Adipocyte (in vitro differentiated cells): ENCODE measurements around the gene PTN.
"Not testable (repeated sequence)": the region's sequence is repeated elsewhere in the genome, so short reads cannot be mapped to it uniquely, and the experiment has no call there.

Experiments
- DNase-seq: peaks from one replicate; pipeline ENCODE4 v3.0.0-alpha.2; 2015; ENCODE audit warnings: low read depth
- H3K27me3 ChIP-seq: replicated peaks from 2 replicates; pipeline ENCODE4 v1.7.0; 2013; ENCODE audit warnings: mild to moderate bottlenecking, low read length, moderate library complexity; ENCODE audit not compliant: control insufficient read depth, insufficient read depth
- H3K36me3 ChIP-seq: 2 replicates; pipeline ENCODE4 v1.7.0; 2013; ENCODE audit warnings: low read length, mild to moderate bottlenecking, moderate library complexity; ENCODE audit not compliant: control insufficient read depth, insufficient read depth, severe bottlenecking
- H3K4me1 ChIP-seq: 2 replicates; pipeline ENCODE4 v1.7.0; 2013; ENCODE audit warnings: mild to moderate bottlenecking, low read length, moderate library complexity; ENCODE audit not compliant: control insufficient read depth, insufficient read depth
- H3K4me3 ChIP-seq: 2 replicates; pipeline ENCODE4 v1.7.0; 2013; ENCODE audit warnings: mild to moderate bottlenecking, low read length, moderate library complexity
- H3K9ac ChIP-seq: 2 replicates; pipeline ENCODE4 v1.7.0; 2013; ENCODE audit warnings: mild to moderate bottlenecking, low read length, moderate library complexity
- H3K9me3 ChIP-seq: 2 replicates; pipeline ENCODE4 v1.7.0; 2013; ENCODE audit warnings: mild to moderate bottlenecking, low read length, moderate library complexity; ENCODE audit not compliant: control insufficient read depth

PTN gene

DNA sequence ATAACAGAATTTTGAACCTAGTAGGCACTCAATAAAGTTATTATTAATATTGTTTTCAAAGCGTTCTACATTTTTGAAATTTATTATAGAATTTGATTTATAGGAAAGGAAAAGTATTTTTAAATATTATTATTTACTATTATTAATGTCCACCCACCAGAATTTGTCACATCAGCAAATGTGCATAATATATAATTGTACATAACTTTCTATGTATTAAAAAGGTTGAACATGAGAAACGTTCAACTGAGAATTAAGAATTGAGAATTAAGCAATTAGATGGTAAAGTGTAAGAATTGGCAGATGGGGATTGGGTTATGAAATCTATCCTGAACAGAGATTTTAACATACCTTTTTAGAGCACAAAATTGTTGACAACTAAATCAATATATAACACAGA, 129.8 kb downstream of the PTN start:
- Histone ChIP-seq H3K36me3 (no peaks in the 10 kb centered on the region), H3K4me1 (peaks cover 3% of the 10 kb centered on the region), H3K9me3 (peaks cover 4% of the 10 kb centered on the region), H3K9ac (no peak overlapping the region), H3K27me3 (no peaks in the 10 kb centered on the region), H3K4me3 (no peak overlapping the region)
- DNase-seq = no peak

DNA sequence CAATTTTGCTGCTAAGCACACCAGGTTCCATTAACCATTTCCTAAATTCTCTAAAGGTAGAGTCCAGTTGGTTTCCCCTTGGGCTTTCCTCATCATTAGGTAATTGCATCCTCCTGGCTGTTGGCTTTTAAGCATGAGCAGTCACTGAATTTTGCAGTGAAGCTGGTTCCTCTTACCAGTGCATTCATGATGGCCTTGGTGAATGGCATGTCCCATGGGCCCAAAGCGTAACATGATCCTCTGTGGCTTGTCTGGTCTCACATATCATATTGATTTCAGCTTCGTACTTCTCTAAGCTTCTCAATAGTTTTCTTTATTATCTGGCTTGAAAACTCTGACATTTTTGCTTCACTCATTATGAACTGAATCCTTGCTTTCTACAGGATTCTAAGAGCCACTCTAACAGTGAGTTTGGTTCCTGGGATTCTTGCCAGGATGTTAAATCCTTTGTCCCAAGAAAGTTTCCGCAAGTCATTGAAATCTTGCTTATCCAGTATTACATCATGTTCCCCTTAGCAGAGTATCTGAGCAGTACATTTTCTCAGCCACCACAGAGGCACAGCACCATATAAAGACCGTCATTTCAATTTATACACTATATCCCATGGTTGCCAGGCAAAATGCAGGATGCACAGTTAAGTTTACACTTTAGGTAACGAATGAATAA, 134.2 kb downstream of the PTN start:
- peak; percentile 64 for DNase-seq
- Histone ChIP-seq H3K36me3 (no peaks in the 10 kb centered on the region), H3K27me3 (no peaks in the 10 kb centered on the region), H3K4me3 (no peak overlapping the region), H3K4me1 (peaks cover 3% of the 10 kb centered on the region), H3K9me3 (peaks cover 14% of the 10 kb centered on the region), H3K9ac (no peak overlapping the region)

DNA sequence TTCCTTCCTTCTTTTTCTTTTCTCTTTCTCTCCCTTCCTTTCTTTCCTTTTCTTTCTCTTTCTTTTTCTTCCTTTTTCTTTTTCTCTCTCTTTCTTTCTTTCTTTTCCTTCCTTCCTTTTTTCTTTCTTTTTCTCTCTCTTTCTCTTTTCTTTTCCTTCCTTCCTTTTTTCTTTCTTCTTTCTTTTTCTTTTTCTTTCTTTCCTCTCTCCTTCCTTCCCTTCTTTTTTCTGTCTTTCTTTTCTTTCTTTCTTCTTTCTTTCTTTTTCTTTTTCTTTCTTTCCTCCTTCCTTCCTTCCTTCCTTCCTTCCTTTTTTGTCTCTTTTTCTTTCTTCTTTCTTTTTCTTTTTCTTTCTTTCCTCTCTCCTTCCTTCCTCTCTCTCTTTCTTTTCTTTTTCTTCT, 136.8 kb downstream of the PTN start:
- no peaks in the 10 kb centered on the region for H3K27me3 ChIP-seq
- no peak overlapping the region for H3K9ac ChIP-seq
- DNase-seq = no peak
- H3K9me3 ChIP-seq = peaks cover 10% of the 10 kb centered on the region
- no peak overlapping the region for H3K4me3 ChIP-seq
- H3K4me1 ChIP-seq = peaks cover 3% of the 10 kb centered on the region
- no peaks in the 10 kb centered on the region for H3K36me3 ChIP-seq

DNA sequence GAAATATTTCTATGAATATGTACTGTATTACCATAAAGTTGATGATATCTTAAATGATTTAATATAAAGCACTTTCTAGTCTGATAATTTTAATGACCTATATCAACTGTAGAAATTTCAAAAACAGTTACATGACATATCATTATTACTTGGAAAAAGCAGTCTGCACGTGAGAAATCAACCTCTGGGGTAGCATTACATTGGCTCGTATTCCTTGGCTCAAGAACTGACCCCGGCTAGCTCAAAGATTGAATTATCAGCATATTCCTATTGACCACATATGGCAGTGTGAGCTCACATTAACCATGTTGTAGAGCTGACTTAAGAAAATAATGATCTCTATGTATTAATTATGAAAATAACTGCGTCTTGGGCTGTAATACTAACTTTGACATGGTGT, 139.3 kb downstream of the PTN start:
- DNase-seq = no peak
- peaks cover 3% of the 10 kb centered on the region for H3K4me1 ChIP-seq

DNA sequence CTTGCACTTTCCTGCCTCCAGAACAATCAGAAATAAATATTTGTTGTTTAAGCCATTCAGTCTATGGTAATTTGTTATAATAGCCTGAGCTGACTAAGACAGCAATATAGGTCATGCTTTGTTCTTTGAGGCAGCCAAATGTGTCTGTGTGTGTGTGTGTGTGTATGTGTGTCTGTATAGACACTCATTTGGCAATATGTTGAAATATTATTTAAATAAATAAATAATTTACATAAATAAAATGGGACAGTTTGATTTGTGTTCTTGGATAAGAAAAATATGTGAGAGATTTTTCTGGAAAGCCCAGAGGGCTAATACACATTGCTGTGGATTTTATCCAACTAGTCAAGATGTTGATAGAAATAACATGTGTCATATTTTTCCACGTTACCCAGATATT, 140.2 kb downstream of the PTN start:
- Histone ChIP-seq H3K9me3 (peaks cover 10% of the 10 kb centered on the region), H3K9ac (no peak overlapping the region), H3K4me1 (no peaks in the 10 kb centered on the region), H3K36me3 (no peaks in the 10 kb centered on the region), H3K27me3 (no peaks in the 10 kb centered on the region), H3K4me3 (no peak overlapping the region)
- no peak for DNase-seq

More for the DNA sequence above, 139.3 kb downstream of the PTN start:
- peaks cover 10% of the 10 kb centered on the region for H3K9me3 ChIP-seq
- H3K9ac ChIP-seq = no peak overlapping the region
- H3K4me3 ChIP-seq = no peak overlapping the region
- no peaks in the 10 kb centered on the region for H3K27me3 ChIP-seq
- no peaks in the 10 kb centered on the region for H3K36me3 ChIP-seq

DNA sequence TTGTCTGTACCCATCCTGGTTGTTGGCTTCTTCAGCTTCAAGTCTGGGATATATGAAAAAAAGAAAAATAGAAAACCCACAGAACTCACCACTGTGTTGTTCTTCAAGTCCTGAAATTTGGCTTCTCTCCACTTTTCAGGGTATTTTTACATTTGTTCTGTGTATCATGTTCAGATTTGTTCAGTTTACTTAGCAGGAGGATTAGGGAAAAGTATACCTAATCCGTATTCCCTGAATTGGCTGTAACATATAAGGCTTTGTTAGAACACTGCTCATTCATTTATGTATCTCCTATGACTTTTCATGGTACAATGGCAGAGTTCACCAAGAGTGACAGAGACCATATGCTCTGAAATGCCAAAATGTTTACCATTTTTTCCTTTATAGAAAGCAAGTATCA, 146.9 kb downstream of the PTN start:
- Histone ChIP-seq H3K36me3 (no peaks in the 10 kb centered on the region), H3K9ac (no peak overlapping the region), H3K4me1 (no peaks in the 10 kb centered on the region), H3K9me3 (no peaks in the 10 kb centered on the region), H3K27me3 (no peaks in the 10 kb centered on the region), H3K4me3 (no peak overlapping the region)
- peak; percentile 21 for DNase-seq

DNA sequence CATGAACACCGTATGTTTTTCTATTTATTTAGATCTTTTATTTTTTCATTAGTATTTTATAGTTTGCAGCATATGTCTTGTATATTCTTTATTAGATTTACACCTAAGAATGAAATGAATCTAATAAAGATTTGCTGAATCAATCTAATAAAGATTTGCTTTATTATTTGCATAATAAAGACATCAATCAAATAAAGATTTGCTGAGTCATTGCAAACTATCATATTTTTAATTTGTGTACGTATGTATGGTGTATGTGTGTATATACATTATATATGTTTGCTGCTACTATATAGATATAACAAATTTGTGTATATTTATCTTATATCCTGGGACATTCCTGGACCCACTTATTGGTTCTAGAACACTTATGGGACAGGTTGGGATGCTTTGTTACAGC, 147.5 kb downstream of the PTN start:
- H3K36me3 ChIP-seq = no peaks in the 10 kb centered on the region
- H3K4me3 ChIP-seq = no peak overlapping the region
- H3K9ac ChIP-seq = no peak overlapping the region
- H3K27me3 ChIP-seq = no peaks in the 10 kb centered on the region
- DNase-seq = no peak
- no peaks in the 10 kb centered on the region for H3K9me3 ChIP-seq
- H3K4me1 ChIP-seq = no peaks in the 10 kb centered on the region

DNA sequence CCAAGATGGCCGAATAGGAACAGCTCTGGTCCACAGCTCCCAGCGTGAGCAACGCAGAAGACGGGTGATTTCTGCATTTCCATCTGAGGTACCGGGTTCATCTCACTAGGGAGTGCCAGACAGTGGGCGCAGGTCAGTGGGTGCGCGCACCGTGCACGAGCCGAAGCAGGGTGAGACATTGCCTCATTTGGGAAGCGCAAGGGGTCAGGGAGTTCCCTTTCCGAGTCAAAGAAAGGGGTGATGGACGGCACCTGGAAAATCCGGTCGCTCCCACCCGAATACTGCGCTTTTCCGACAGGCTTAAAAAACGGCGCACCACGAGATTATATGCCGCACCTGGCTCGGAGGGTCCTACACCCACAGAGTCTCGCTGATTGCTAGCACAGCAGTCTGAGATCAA, 161.9 kb downstream of the PTN start:
- H3K9ac ChIP-seq, H3K4me1 ChIP-seq, H3K27me3 ChIP-seq, H3K36me3 ChIP-seq, H3K9me3 ChIP-seq, H3K4me3 ChIP-seq, DNase-seq: not testable (repeated sequence)
